HL-60 (cell line): Measurements from ENCODE around the gene SLC25A27.

Experiments used
- DNase-seq, 2 experiments: peaks; one replicate each; pipeline ENCODE4 v3.0.0-alpha.2; 2010 to 2020; ENCODE audit warnings: low read depth in 1 of 2, low spot score in 1 of 2
- H3K27ac ChIP-seq: fragments of 250-450 bp; sonication (Bioruptor Pico); replicated peaks from 2 replicates; pipeline ENCODE4 v1.5.1; 2020; ENCODE audit warnings: mild to moderate bottlenecking, moderate library complexity
- H3K27me3 ChIP-seq: fragments of 250-450 bp; sonication (Bioruptor Pico); 2 replicates; pipeline ENCODE4 v1.5.1; 2021; ENCODE audit warnings: mild to moderate bottlenecking, moderate library complexity; ENCODE audit not compliant: insufficient read depth, poor library complexity, severe bottlenecking
- H3K4me3 ChIP-seq: replicated peaks from 2 replicates; pipeline ENCODE4 v1.5.1; 2011; ENCODE audit warnings: mild to moderate bottlenecking, control low read depth, low read length; ENCODE audit not compliant: insufficient read depth
- GABPA ChIP-seq: IDR thresholded peaks from 2 replicates; pipeline ENCODE4 v1.6.1; 2012; ENCODE audit warnings: low read depth
- POLR2AphosphoS5 ChIP-seq: IDR thresholded peaks from 2 replicates; pipeline ENCODE4 v1.6.1; 2012; ENCODE audit warnings: low read depth
- SPI1 ChIP-seq: IDR thresholded peaks from 2 replicates; pipeline ENCODE4 v1.6.1; 2012; ENCODE audit warnings: low read depth, mild to moderate bottlenecking, borderline replicate concordance
- TF ChIP-seq, protein P1 (sequence below): IDR thresholded peaks from 2 replicates; pipeline ENCODE4 v1.6.1; 2012; ENCODE audit warnings: low read depth; ENCODE audit not compliant: insufficient replicate concordance
- TF ChIP-seq, protein P2 (sequence below): IDR thresholded peaks from one replicate; pipeline ENCODE4 v1.5.1; 2011; ENCODE audit warnings: low read length, control low read depth, inconsistent platforms; ENCODE audit not compliant: insufficient read depth

SLC25A27 gene

DNA sequence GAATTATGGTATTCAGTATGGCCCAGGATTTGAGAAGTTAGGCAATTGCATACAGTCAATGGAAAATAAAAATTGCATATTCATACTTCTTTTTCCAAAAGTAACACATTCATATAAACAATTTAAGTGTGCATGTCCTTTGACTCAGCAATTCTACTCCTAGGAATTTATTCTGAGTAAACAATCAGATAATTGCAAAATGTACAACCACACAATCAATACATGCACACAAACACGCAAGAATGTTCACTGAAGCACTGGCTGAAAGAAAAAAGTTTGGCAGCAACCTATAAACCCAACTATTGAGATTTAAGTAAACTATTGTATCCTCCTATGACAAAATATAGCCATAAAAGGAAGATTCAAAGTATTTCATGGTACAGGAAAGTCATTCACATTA lies 1.8 kb upstream of the SLC25A27 start:
- Histone ChIP-seq H3K4me3 (no peak overlapping the region), H3K27me3 (peaks cover 17% of the 10 kb centered on the region), H3K27ac (no peak overlapping the region)
- no peak for DNase-seq
- TF ChIP-seq, protein P1, sequence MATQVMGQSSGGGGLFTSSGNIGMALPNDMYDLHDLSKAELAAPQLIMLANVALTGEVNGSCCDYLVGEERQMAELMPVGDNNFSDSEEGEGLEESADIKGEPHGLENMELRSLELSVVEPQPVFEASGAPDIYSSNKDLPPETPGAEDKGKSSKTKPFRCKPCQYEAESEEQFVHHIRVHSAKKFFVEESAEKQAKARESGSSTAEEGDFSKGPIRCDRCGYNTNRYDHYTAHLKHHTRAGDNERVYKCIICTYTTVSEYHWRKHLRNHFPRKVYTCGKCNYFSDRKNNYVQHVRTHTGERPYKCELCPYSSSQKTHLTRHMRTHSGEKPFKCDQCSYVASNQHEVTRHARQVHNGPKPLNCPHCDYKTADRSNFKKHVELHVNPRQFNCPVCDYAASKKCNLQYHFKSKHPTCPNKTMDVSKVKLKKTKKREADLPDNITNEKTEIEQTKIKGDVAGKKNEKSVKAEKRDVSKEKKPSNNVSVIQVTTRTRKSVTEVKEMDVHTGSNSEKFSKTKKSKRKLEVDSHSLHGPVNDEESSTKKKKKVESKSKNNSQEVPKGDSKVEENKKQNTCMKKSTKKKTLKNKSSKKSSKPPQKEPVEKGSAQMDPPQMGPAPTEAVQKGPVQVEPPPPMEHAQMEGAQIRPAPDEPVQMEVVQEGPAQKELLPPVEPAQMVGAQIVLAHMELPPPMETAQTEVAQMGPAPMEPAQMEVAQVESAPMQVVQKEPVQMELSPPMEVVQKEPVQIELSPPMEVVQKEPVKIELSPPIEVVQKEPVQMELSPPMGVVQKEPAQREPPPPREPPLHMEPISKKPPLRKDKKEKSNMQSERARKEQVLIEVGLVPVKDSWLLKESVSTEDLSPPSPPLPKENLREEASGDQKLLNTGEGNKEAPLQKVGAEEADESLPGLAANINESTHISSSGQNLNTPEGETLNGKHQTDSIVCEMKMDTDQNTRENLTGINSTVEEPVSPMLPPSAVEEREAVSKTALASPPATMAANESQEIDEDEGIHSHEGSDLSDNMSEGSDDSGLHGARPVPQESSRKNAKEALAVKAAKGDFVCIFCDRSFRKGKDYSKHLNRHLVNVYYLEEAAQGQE: no peak
- no peak for TF ChIP-seq GABPA
- TF ChIP-seq, protein P2, sequence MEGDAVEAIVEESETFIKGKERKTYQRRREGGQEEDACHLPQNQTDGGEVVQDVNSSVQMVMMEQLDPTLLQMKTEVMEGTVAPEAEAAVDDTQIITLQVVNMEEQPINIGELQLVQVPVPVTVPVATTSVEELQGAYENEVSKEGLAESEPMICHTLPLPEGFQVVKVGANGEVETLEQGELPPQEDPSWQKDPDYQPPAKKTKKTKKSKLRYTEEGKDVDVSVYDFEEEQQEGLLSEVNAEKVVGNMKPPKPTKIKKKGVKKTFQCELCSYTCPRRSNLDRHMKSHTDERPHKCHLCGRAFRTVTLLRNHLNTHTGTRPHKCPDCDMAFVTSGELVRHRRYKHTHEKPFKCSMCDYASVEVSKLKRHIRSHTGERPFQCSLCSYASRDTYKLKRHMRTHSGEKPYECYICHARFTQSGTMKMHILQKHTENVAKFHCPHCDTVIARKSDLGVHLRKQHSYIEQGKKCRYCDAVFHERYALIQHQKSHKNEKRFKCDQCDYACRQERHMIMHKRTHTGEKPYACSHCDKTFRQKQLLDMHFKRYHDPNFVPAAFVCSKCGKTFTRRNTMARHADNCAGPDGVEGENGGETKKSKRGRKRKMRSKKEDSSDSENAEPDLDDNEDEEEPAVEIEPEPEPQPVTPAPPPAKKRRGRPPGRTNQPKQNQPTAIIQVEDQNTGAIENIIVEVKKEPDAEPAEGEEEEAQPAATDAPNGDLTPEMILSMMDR: no peak
- no peak for TF ChIP-seq SPI1
- no peak for TF ChIP-seq POLR2AphosphoS5

DNA sequence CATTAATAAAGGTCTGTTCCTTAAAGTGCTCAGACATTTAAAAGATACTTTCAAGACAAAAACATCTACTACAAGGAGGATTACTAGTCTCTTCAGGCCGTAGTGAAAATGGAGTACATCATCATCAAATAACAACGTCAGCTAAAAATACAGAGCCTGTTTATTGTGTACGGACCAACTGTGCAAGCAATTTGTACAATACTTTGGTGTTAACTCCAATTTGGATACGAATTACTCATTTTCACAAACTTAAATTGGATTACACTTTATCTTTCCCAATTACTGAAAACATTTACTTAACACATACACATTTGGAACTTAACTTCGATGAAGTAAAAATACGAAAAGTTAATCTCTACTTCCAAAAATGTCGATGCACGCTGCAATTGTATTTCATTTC lies 959 bp upstream of the SLC25A27 start:
- no peak for DNase-seq
- Histone ChIP-seq H3K27me3 (peaks cover 17% of the 10 kb centered on the region), H3K27ac (no peak overlapping the region), H3K4me3 (no peak overlapping the region)
- TF ChIP-seq, protein P2: no peak
- TF ChIP-seq, protein P1: no peak
- TF ChIP-seq POLR2AphosphoS5 (no peak), GABPA (no peak), SPI1 (no peak)

DNA sequence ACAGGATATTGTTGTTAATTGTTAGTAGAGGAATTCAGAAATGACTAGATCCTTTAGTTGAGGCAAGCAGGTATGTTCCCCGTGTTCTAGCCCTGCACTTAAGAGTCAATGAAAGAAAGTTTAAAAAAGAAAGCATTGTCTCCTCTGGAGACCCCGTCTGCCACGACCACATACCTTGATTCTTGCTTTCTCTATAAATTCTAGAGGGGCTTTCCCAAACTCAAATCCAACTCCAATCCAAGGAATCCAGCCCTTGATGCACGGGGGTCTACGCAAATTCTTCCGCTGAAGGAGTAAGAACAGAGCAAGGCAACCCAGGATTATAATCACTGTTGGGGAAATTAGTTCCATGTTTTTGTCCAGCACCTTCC lies 558 bp upstream of the SLC25A27 start:
- peaks cover 17% of the 10 kb centered on the region for H3K27me3 ChIP-seq
- H3K4me3 ChIP-seq: peak overlapping the region; percentile 91
- DNase-seq: no peak
- TF ChIP-seq, protein P2: no peak
- TF ChIP-seq SPI1: no peak
- TF ChIP-seq GABPA: no peak
- TF ChIP-seq POLR2AphosphoS5: no peak
- TF ChIP-seq, protein P1: no peak
- H3K27ac ChIP-seq: no peak overlapping the region
